ENCODE data around the gene RAB43.

Gene RAB43

DNA sequence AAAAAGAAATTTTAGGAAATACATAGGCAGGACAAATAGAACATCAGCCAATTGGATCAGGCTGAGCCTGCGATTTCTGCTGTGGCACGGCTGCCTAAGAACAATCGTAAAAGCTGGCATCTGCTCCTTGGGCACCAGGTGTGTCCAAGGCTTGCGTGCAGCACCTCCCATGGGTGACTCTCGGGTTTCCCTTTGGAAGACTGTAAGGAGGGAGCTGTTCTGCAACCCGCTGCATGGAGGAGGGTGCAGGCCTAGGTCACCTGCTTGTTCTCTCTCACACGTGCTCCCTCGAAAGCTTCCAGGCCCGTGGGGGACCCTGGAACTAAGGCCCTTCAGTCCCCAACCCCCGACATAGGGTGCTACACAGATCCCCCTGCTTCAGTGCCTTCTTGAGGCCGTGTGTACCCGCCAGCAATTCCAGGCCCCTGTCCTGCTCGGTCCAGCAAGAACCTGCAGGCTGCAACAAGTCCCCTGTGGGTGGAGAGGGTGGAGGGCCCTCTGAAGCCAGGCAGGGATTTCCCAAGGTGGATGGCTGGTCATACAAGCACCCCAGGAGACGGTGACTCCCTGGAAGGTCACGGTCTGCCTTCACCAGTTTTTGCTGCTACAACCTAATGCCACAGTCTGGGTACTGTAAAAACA is 57.6 kb downstream of the RAB43 start:
- CTCF ChIA-PET = interaction anchor here (4.3 kb wide), 1 partner anchor 11 kb away, joined by 20 read pairs; no protein-coding TSS in a partner anchor
- POLR2A ChIA-PET = no interaction called here
- no peak for DNase-seq (ENCODE audit: extremely low spot score)
- TF ChIP-seq CTCF (IDR thresholded peaks at IDR 0.05; ENCODE audit: control extremely low read depth, extremely low read depth, low read depth, missing control alignments) = no peak

- TF ChIP-seq CTCF (IDR thresholded peaks at IDR 0.05; ENCODE audit: control extremely low read depth, extremely low read depth, low read depth, missing control alignments) = no peak
- ChIA-PET CTCF (interaction anchor here (1.2 to 4.3 kb wide), 2 partner anchors 10 to 183 kb away, joined by 4 to 20 read pairs; no protein-coding TSS in a partner anchor), POLR2A (no interaction called here)
- no peak for DNase-seq (ENCODE audit: extremely low spot score)
Measured at GRCh38 chr3:129063091-129063640, 58.4 kb downstream of the RAB43 start.

GRCh38 chr3:129061888-129062834 is 59.4 kb downstream of the RAB43 start:
- CTCF ChIA-PET = interaction anchor here (1.2 to 4.3 kb wide), 2 partner anchors 9 to 184 kb away, joined by 4 to 20 read pairs; no protein-coding TSS in a partner anchor
- no peak for DNase-seq (ENCODE audit: extremely low spot score)
- no peak for TF ChIP-seq CTCF (IDR thresholded peaks at IDR 0.05; ENCODE audit: control extremely low read depth, extremely low read depth, low read depth, missing control alignments)
- POLR2A ChIA-PET = no interaction called here

- no peak for DNase-seq (ENCODE audit: extremely low spot score)
- TF ChIP-seq CTCF (IDR thresholded peaks at IDR 0.05; ENCODE audit: control extremely low read depth, extremely low read depth, low read depth, missing control alignments) = no peak
- ChIA-PET CTCF (interaction anchor here (0.8 to 4.3 kb wide), 3 partner anchors 8 to 12 kb away, joined by 3 to 20 read pairs (median 6); no protein-coding TSS in a partner anchor), POLR2A (no interaction called here)
Measured at GRCh38 chr3:129061023-129061887, 60.3 kb downstream of the RAB43 start.

GRCh38 chr3:129060276-129061022 is 61.2 kb downstream of the RAB43 start, which contains the start of gene GP9:
Gene GP9, plus strand, starts transcription at chr3:129060779. Its CDS starts 961 bp downstream, at chr3:129061740.
- ChIA-PET POLR2A (no interaction called here), CTCF (interaction anchor here (0.8 to 4.3 kb wide), 4 partner anchors 7 to 185 kb away, joined by 3 to 20 read pairs (median 6); no protein-coding TSS in a partner anchor)
- DNase-seq (ENCODE audit: extremely low spot score) = no peak
- no peak for TF ChIP-seq CTCF (IDR thresholded peaks at IDR 0.05; ENCODE audit: control extremely low read depth, extremely low read depth, low read depth, missing control alignments)
